A673 (cell line): ENCODE measurements around the gene POMP. TPM values are rescaled to one million over a fixed set of nuclear protein-coding genes. Genes with fewer than 3 reads are reported as not detected.
A peak's percentile ranks its signal among the peaks of the same experiment; 100 is the strongest.
"Not testable (repeated sequence)": the region's sequence is repeated elsewhere in the genome, so short reads cannot be mapped to it uniquely, and the experiment has no call there.

Source experiments
- BruUV-seq: library from RNA; stranded (reverse); fragments of 400-500 nt; replicated peaks from 2 replicates; lab custom pipeline; 2021; lab: Mats Ljungman, UMichigan
- CTCF ChIA-PET: fragments of 300-600 bp; sonication (Branson Sonifier 250); formaldehyde crosslinking; loops from one replicate; lab custom pipeline; 2022; ENCODE audit warnings: antibody characterized with exemption; lab: Charles Lee
- POLR2A ChIA-PET: fragments of 300-600 bp; sonication (Branson Sonifier 250); formaldehyde crosslinking; loops from one replicate; lab custom pipeline; 2022; ENCODE audit warnings: antibody characterized with exemption; ENCODE audit not compliant: low non-redundant PET; lab: Charles Lee
- DNase-seq: peaks from one replicate; pipeline ENCODE4 v3.0.0-alpha.2; 2015; ENCODE audit warnings: low spot score
- H3K27ac ChIP-seq: fragments of 200-600 bp; sonication (generic); 2 replicates; pipeline ENCODE4 v1.5.1; 2016; ENCODE audit warnings: mixed run types, low read depth, mild to moderate bottlenecking, mixed read lengths, antibody characterized with exemption, low read length; ENCODE audit not compliant: poor library complexity, severe bottlenecking
- H3K27me3 ChIP-seq: fragments of 200-600 bp; sonication (generic); replicated peaks from 2 replicates; pipeline ENCODE4 v1.6.1; 2017; ENCODE audit warnings: mixed run types, low read depth, mild to moderate bottlenecking, mixed read lengths, antibody characterized with exemption, low read length; ENCODE audit not compliant: insufficient read depth, poor library complexity
- H3K36me3 ChIP-seq: fragments of 200-600 bp; sonication (generic); 2 replicates; pipeline ENCODE4 v1.6.1; 2016; ENCODE audit warnings: mixed run types, mild to moderate bottlenecking, mixed read lengths, antibody characterized with exemption, low read length; ENCODE audit not compliant: insufficient read depth, poor library complexity, severe bottlenecking
- H3K4me1 ChIP-seq: fragments of 200-600 bp; sonication (generic); 2 replicates; pipeline ENCODE4 v1.6.1; 2017; ENCODE audit warnings: mixed run types, mild to moderate bottlenecking, mixed read lengths, antibody characterized with exemption, low read length; ENCODE audit not compliant: insufficient read depth, poor library complexity, severe bottlenecking
- H3K4me3 ChIP-seq: fragments of 200-600 bp; sonication (generic); 2 replicates; pipeline ENCODE4 v1.5.1; 2016; ENCODE audit warnings: low read depth, mixed run types, mild to moderate bottlenecking, mixed read lengths, low read length; ENCODE audit not compliant: poor library complexity, severe bottlenecking
- H3K9me3 ChIP-seq: fragments of 200-600 bp; sonication (generic); 2 replicates; pipeline ENCODE4 v1.6.1; 2016; ENCODE audit warnings: mixed run types, low read depth, mild to moderate bottlenecking, mixed read lengths, antibody characterized with exemption, low read length; ENCODE audit not compliant: poor library complexity, severe bottlenecking
- EZH2 ChIP-seq: fragments of 200-600 bp; sonication (generic); IDR thresholded peaks from 2 replicates; pipeline ENCODE4 v1.6.1; 2017; ENCODE audit warnings: borderline replicate concordance, low read depth, mild to moderate bottlenecking, mixed read lengths, antibody characterized with exemption, low read length; ENCODE audit not compliant: poor library complexity, severe bottlenecking
- intact Hi-C: fragments of 100-400 bp; cut with micrococcal nuclease; formaldehyde crosslinking; loops from one replicate; pipeline ENCODE4 v1.10.0; 2022; ENCODE audit not compliant: unreplicated experiment
- total RNA-seq: library from RNA; stranded (reverse); gene quantifications from 2 replicates; pipeline ENCODE4 v1.2.3, GENCODE V29; 2021
- TF ChIP-seq, protein P1 (sequence below): fragments of 300-800, 200-600 bp; sonication (generic); conservative IDR thresholded peaks from 2 replicates; pipeline ENCODE4 v1.5.1; 2017; ENCODE audit warnings: low read depth, mild to moderate bottlenecking, antibody characterized with exemption, low read length, moderate library complexity, mixed read lengths

POMP gene
- total RNA-seq, 1 experiment from 2014 or later: 185 TPM

DNA sequence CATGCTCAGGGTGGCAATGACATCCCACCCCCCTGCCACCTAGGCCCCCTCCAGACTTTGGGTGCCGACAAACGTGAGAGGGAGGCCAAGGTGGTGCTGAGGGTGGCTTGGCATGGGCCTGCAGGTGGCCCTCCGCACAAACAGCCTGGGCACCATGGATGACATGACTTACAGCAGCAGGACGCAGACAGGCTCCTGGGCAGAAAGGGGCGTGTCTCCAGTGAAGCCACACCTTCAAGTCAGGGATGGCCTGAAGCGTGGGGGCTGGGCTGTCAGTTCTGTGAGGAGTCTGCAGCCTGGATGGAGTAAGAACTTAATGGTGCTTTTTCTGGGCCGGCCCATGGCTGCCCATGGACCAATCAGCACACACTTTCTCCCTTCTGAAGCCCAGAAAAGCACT, 25.3 kb downstream of the POMP start:
- no TSS peak for BruUV-seq
- no peak overlapping the region for H3K27ac ChIP-seq
- no peaks in the 10 kb centered on the region for H3K9me3 ChIP-seq
- CTCF ChIA-PET: no interaction called here
- DNase-seq: peak; percentile 14
- peaks cover 3% of the 10 kb centered on the region for H3K36me3 ChIP-seq
- TF ChIP-seq, protein P1, sequence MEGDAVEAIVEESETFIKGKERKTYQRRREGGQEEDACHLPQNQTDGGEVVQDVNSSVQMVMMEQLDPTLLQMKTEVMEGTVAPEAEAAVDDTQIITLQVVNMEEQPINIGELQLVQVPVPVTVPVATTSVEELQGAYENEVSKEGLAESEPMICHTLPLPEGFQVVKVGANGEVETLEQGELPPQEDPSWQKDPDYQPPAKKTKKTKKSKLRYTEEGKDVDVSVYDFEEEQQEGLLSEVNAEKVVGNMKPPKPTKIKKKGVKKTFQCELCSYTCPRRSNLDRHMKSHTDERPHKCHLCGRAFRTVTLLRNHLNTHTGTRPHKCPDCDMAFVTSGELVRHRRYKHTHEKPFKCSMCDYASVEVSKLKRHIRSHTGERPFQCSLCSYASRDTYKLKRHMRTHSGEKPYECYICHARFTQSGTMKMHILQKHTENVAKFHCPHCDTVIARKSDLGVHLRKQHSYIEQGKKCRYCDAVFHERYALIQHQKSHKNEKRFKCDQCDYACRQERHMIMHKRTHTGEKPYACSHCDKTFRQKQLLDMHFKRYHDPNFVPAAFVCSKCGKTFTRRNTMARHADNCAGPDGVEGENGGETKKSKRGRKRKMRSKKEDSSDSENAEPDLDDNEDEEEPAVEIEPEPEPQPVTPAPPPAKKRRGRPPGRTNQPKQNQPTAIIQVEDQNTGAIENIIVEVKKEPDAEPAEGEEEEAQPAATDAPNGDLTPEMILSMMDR: no peak
- no peak for TF ChIP-seq EZH2
- POLR2A ChIA-PET: no interaction called here
- intact Hi-C loops: no loop called here
- no peak overlapping the region for H3K4me3 ChIP-seq
- H3K4me1 ChIP-seq: no peaks in the 10 kb centered on the region
- no peaks in the 10 kb centered on the region for H3K27me3 ChIP-seq

DNA sequence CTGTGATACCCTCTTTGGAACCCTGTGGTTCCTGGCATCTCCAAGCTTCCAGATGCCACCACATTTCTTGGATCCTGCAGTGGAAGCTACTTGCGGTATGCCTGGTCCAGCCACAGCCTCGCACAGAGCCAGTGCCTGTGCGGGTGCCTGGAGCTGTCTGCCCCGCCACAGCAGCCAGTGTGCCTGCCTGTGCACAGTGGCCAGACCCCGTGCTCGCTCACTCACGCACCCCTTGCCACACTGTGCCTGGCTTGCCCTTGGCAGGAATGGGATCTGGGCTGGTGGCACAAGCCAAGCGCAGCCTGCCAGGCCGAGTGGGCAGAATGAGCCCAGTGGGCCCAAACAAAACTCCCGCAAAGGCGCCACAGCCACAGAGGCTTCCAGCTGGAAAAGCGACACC, 26.2 kb downstream of the POMP start:
- Histone ChIP-seq H3K36me3 (no peaks in the 10 kb centered on the region), H3K27ac (no peak overlapping the region), H3K4me1 (no peaks in the 10 kb centered on the region), H3K9me3 (no peaks in the 10 kb centered on the region), H3K4me3 (no peak overlapping the region), H3K27me3 (no peaks in the 10 kb centered on the region)
- no peak for DNase-seq
- TF ChIP-seq EZH2: no peak
- TF ChIP-seq, protein P1: no peak
- BruUV-seq: no TSS peak
- ChIA-PET CTCF (no interaction called here), POLR2A (no interaction called here)
- intact Hi-C loops: no loop called here

DNA sequence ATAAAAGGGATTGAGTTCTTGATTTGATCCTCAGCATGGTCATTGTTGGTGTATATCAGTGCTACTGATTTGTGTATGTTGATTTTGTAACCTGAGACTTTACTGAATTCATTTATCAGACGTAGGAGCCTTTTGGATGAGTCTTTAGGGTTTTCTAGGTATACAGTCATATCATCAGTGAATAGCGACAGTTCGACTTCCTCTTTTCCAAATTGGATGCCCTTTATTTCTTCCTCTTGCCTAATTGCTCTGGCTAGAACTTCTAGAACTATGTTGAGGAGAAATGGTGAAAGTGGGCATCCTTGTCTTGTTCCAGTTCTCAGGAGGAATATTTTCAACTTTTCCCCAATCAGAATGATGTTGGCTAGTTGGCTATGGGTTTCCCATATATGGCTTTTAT, 27.0 kb downstream of the POMP start:
- no peak overlapping the region for H3K27ac ChIP-seq
- TF ChIP-seq, protein P1: no peak
- no peak for TF ChIP-seq EZH2
- intact Hi-C loops: no loop called here
- no peaks in the 10 kb centered on the region for H3K27me3 ChIP-seq
- H3K36me3 ChIP-seq: no peaks in the 10 kb centered on the region
- no TSS peak for BruUV-seq
- no peaks in the 10 kb centered on the region for H3K9me3 ChIP-seq
- CTCF ChIA-PET: no interaction called here
- no peak overlapping the region for H3K4me3 ChIP-seq
- no peaks in the 10 kb centered on the region for H3K4me1 ChIP-seq
- no peak for DNase-seq
- POLR2A ChIA-PET: no interaction called here

DNA sequence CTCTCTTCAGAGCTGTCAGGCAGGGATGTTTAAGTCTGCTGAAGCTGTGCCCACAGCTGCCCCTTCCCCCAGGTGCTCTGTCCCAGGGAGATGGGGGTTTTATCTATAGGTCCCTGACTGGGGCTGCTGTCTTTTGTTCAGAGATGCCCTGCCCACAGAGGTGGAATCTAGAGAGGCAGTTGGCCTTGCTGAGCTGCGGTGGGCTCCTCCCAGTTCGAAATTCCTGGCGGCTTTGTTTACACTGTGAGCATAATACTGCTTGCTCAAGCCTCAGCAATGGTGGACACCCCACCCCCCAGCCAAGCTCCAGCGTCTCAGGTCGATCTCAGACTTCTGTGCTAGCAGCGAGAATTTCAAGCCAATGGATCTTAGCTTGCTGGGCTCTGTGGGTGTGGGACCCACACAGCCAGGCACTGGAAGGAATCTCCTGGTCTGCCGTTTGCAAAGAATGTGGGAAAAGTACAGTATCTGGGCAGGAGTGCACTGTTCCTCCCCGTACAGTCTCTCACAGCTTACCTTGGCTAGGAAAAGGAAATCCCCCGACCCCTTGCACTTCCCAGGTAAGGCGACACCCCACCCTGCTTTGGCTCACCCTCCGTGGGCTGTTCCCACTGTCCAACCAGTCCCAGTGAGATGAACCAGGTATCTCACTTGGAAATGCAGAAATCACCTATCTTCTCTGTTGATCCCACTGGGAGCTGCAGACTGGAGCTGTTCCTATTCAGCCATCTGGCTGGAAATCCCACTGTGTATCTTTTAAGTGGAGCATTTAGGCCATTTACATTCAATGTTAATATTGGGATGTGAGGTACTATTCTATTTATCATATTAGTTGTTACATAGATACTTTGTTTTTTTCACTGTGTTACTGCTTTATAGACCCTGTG, 34.9 kb downstream of the POMP start:
- POLR2A ChIA-PET, H3K27me3 ChIP-seq, H3K9me3 ChIP-seq, H3K4me3 ChIP-seq, DNase-seq, CTCF ChIA-PET, H3K4me1 ChIP-seq, BruUV-seq, intact Hi-C loops, H3K27ac ChIP-seq, H3K36me3 ChIP-seq: not testable (repeated sequence)
